ENCODE measurements around the gene GUCY1B1. TPM values are rescaled to one million over a fixed set of nuclear protein-coding genes. Genes with fewer than 3 reads are reported as not detected.

The GUCY1B1 gene
- total RNA-seq (10 to 100 TPM; 13.9 to 20.8 (median 16.8) TPM), polyA plus RNA-seq (1 to 10 TPM; 3.6 to 6.1 (median 5.8) TPM)
- long read RNA-seq, donor 1, transcript GUCY1B1-201 (14 exons, 3,124 nt) = major isoform, 9 of 48 reads
- long read RNA-seq, donor 1, partial matches to known transcripts = 38 of 48 reads
- long read RNA-seq, donor 1, other reads (novel, unspliced or antisense) = 0 of 48 reads
- long read RNA-seq, donor 2, transcript GUCY1B1-201 (14 exons, 3,124 nt) = major isoform, 5 of 16 reads
- long read RNA-seq, donor 2, partial matches to known transcripts = 11 of 16 reads
- long read RNA-seq, donor 2, other reads (novel, unspliced or antisense) = 0 of 16 reads

GRCh38 chr4:155758481-155759371 lies at the start of gene GUCY1B1:
Gene GUCY1B1, plus strand, starts transcription at chr4:155759021. Its CDS starts 120 bp downstream, at chr4:155759141.
- Histone ChIP-seq H3K4me3 (peak within 1 kb of the TSS; percentile 24 to 82 (median 56)), H3K27ac (peak within 1 kb of the TSS; percentile 11 to 88 (median 84)), H3K36me3 (no peaks in the 10 kb centered on the region), H3K27me3 (replicated peaks in 1 of 7) (peaks cover 0 to 26% (median 11%) of the 10 kb centered on the region in 7 donors), H3K9me3 (no peaks in the 10 kb centered on the region), H3K4me1 (peaks cover 4 to 30% (median 12%) of the 10 kb centered on the region in 6 donors)
- intact Hi-C loops (cut with DNase I; ENCODE audit: low total_unique reads) = no loop called here
- DNase-seq = peak; percentile 95
- 7 to 12% (median 8%) methylated on average over 30 to 51 of the region's 51 CpGs for WGBS, 5 donors
- TF ChIP-seq CTCF (IDR thresholded peaks at IDR 0.05 in 8 of 11, conservative IDR thresholded peaks at IDR 0.05 in 3 of 11) (peak in 9 of 11 experiments; percentile 18 to 70 (median 44)), POLR2A (IDR thresholded peaks at IDR 0.05) (no peak), POLR2AphosphoS5 (IDR thresholded peaks at IDR 0.05) (peak; percentile 41 to 86 (median 84))

GRCh38 chr4:155709918-155710317 lies 48.9 kb upstream of the GUCY1B1 start:
- no peak overlapping the region for H3K4me3 ChIP-seq
- peak overlapping the region in 4 of 8 donors; percentile 6 to 54 (median 44) for H3K27ac ChIP-seq
- no peaks in the 10 kb centered on the region for H3K27me3 ChIP-seq (replicated peaks in 1 of 7)
- peaks cover 0 to 4% (median 0%) of the 10 kb centered on the region in 6 donors for H3K36me3 ChIP-seq
- intact Hi-C loops (cut with DNase I; ENCODE audit: low total_unique reads) = no loop called here
- WGBS, 5 donors = 46 to 66% (median 59%) methylated on average over 4 of the region's 4 CpGs
- no peaks in the 10 kb centered on the region for H3K9me3 ChIP-seq
- peaks cover 0 to 9% (median 2%) of the 10 kb centered on the region in 6 donors for H3K4me1 ChIP-seq
- DNase-seq = no peak
- no peak for TF ChIP-seq POLR2AphosphoS5 (IDR thresholded peaks at IDR 0.05)
- TF ChIP-seq CTCF (IDR thresholded peaks at IDR 0.05 in 8 of 11, conservative IDR thresholded peaks at IDR 0.05 in 3 of 11) = no peak
- TF ChIP-seq POLR2A (IDR thresholded peaks at IDR 0.05) = no peak

GRCh38 chr4:155711556-155711955 lies 47.3 kb upstream of the GUCY1B1 start:
- Histone ChIP-seq H3K9me3 (no peaks in the 10 kb centered on the region), H3K27ac (no peak overlapping the region), H3K27me3 (replicated peaks in 1 of 7) (no peaks in the 10 kb centered on the region), H3K4me1 (peaks cover 0 to 9% (median 2%) of the 10 kb centered on the region in 6 donors), H3K36me3 (peaks cover 0 to 4% (median 0%) of the 10 kb centered on the region in 6 donors), H3K4me3 (no peak overlapping the region)
- TF ChIP-seq POLR2A (IDR thresholded peaks at IDR 0.05) = no peak
- no peak for DNase-seq
- WGBS, 5 donors = 38 to 55% (median 45%) methylated on average over 1 of the region's 1 CpG
- intact Hi-C loops (cut with DNase I; ENCODE audit: low total_unique reads) = no loop called here

GRCh38 chr4:155712846-155713245 lies 46.0 kb upstream of the GUCY1B1 start:
- no peak for DNase-seq

More at GRCh38 chr4:155712846-155713245, 46.0 kb upstream of the GUCY1B1 start:
- TF ChIP-seq POLR2AphosphoS5 (IDR thresholded peaks at IDR 0.05) = no peak
- TF ChIP-seq POLR2A (IDR thresholded peaks at IDR 0.05) = no peak
- TF ChIP-seq CTCF (IDR thresholded peaks at IDR 0.05 in 8 of 11, conservative IDR thresholded peaks at IDR 0.05 in 3 of 11) = no peak
- Histone ChIP-seq H3K27me3 (replicated peaks in 1 of 7) (no peaks in the 10 kb centered on the region), H3K27ac (no peak overlapping the region), H3K4me1 (peaks cover 0 to 9% (median 2%) of the 10 kb centered on the region in 6 donors), H3K9me3 (no peaks in the 10 kb centered on the region), H3K36me3 (peaks cover 0 to 4% (median 0%) of the 10 kb centered on the region in 6 donors), H3K4me3 (no peak overlapping the region)
- WGBS, 5 donors = 30 to 57% (median 46%) methylated on average over 3 of the region's 3 CpGs
- intact Hi-C loops (cut with DNase I; ENCODE audit: low total_unique reads) = no loop called here

Measured in spleen (tissue), 13 donors.